Measurements from ENCODE around the gene FBXW7.

FBXW7 gene

DNA sequence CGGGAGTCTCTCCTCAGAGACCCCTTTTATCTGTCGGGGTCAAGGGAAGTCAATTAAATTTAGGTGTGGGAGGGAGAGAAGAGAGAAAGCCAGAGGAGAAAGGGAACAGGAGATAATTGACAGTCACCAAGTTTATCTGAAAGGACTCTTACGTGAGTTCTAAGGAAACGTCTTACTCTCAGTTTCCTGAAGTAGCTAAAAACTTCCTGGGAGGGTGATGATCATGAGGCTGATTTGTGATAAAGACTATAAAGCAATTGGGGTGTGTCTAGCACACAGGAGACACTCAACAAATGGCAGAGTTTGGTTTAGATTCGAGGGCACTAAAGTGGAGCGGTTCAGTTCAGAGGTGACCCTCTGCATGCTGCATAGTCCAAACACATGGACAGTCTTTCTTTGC, 254.1 kb downstream of the FBXW7 start:
- DNase-seq (ENCODE audit: low spot score): no peak

DNA sequence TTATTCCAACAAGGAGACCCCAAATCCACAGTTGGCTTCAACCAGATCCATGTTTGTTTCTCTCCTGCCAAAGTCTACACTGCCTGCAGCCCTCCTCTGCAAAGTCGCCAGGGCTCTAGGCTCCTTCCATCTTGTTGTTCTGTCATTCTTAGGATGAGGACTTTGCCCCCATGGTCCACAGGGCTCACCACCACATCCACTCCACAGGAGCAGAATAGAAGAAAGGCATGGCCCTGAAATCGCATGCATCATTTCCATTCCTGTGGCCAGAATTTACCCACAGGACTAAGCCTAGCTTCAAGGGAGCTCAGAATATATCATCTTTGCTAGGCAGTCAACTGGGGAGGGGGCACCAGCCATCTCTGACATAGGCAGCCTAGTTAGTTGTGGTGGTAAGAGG, 254.7 kb downstream of the FBXW7 start:
- DNase-seq (ENCODE audit: low spot score): no peak

DNA sequence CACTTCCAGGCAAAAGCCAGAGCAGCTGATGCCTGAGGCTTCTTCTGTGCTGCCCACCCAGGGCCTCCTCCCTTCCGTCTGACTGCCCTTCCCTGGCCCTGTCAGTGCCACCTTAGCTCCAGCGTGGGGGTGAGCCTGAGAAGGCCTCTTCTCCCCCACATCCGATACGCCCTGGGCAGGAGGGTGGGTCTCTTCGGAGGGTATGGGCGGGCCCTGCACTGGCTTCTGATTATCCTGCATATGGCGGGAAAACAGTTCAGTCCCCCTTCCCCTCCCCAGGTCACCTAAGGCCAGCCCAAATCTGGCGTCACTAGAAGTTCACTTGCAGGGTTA, 256.7 kb downstream of the FBXW7 start:
- DNase-seq (ENCODE audit: low spot score): no peak

DNA sequence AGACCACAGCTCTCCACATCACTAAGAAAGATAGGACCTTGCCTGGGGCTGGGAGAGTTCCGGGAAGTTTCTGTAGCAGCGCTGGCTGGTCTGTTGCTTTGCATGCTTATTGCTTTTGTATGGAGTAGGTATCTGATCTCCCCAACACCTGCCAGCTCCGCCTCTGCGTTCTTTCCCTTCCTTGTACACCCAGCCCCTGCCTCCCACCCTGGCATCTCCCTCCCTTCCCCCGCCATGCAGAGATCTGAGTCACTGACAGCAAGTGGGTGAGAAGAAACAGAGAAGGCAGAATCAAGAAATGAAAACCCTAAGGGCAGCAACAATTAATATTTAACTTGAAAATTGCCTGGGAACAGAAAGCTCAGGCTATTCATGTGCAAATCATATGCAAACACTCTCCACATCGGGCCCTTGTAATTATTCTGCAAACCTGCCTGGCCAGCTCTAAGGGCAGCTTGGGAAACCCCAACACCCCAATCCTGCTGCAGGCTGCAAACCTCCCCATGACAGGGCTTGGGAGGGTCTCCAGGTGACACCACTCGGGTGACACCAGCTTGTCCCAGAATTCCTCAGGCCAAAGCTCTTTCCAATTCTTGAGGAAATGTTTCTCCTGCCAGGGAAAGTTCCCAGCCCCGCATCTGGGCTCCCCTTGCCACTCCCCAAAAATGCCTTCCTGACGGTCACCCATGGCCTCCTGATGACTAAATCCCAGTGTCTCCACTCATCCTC, 257.2 kb downstream of the FBXW7 start:
- no peak for DNase-seq (ENCODE audit: low spot score)

DNA sequence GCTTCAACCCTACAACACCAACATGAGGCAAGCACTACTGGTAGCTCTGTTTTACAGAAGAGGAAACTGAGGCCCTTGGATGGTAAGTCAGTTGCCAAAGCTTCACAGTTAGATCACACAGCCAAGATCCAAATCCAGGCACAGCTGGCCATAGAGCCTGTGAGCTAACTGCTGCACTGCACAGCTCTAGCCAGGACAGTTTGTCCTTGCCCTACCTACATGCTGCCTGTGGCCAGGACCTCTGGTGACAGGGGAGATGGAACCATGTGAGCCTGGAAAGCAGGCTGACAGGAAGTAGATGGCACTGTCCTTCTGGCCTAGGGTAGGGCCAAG, 257.8 kb downstream of the FBXW7 start:
- DNase-seq (ENCODE audit: low spot score): no peak

DNA sequence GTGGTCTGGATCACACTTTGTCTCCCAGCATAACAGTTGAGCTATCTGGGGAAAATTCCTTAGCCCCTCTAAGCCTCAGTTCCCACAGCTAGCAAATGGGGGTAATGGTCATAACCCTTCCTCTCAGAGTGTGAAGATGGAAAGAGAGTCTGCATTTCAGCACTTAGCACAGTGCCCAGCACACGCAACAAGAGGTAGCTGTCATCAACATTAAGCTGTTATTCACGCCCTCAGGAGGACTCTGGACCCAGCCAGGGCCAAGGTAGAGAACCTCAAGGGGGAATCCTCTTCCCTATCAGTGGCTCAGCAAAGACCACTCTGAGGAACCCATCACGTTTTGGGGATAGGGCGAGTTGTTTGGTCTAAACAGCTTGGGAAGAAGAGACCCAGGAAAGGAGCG, 258.6 kb downstream of the FBXW7 start:
- no peak for DNase-seq (ENCODE audit: low spot score)

DNA sequence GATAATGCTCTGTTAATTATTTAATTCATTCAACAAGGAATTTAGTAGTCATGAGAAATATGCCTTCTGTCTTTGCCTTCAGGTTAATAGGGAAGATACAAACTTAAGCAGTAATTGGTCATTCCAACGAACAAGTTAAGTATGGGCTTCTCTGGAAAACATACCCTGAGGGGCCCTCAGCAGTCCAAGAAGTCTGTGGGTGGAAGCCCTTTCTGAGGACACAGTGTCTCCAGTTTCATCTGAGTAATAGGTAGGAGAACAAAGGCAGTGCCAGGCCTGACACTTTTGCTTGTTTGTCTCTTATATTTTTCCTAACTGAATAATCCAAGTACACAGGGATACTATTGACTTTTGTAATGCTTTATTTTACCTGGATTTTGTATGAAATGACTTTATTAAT, 262.5 kb downstream of the FBXW7 start:
- no peak for DNase-seq (ENCODE audit: low spot score)
